ENCODE data around the gene EYS.
A peak's percentile ranks its signal among the peaks of the same experiment; 100 is the strongest.
"Not testable (repeated sequence)": the region's sequence is repeated elsewhere in the genome, so short reads cannot be mapped to it uniquely, and the experiment has no call there.

EYS gene

GRCh38 chr6:63897952-63898351 lies 1809.1 kb downstream of the EYS start:
- no peak for DNase-seq (ENCODE audit: low spot score)

GRCh38 chr6:63897459-63897858 lies 1809.6 kb downstream of the EYS start:
- DNase-seq (ENCODE audit: low spot score) = no peak

GRCh38 chr6:63888416-63888815 lies 1818.6 kb downstream of the EYS start:
- no peak for DNase-seq (ENCODE audit: low spot score)

- not testable (repeated sequence) for DNase-seq (ENCODE audit: low spot score)
Measured at GRCh38 chr6:63887804-63888203, 1819.2 kb downstream of the EYS start.

GRCh38 chr6:63887002-63887751 lies 1819.8 kb downstream of the EYS start:
- no peak for DNase-seq (ENCODE audit: low spot score)

GRCh38 chr6:63886341-63886740 lies 1820.7 kb downstream of the EYS start:
- no peak for DNase-seq (ENCODE audit: low spot score)

GRCh38 chr6:63883597-63883996 lies 1823.4 kb downstream of the EYS start:
- DNase-seq (ENCODE audit: low spot score) = no peak

- peak; percentile 33 for DNase-seq (ENCODE audit: low spot score)
Measured at GRCh38 chr6:63882208-63882607, 1824.8 kb downstream of the EYS start.

GRCh38 chr6:63881791-63882190 lies 1825.2 kb downstream of the EYS start:
- DNase-seq (ENCODE audit: low spot score) = no peak

- DNase-seq (ENCODE audit: low spot score) = no peak
Measured at GRCh38 chr6:63872233-63872632, 1834.8 kb downstream of the EYS start.

GRCh38 chr6:63868351-63868750 lies 1838.7 kb downstream of the EYS start:
- no peak for DNase-seq (ENCODE audit: low spot score)

- DNase-seq (ENCODE audit: low spot score) = no peak
Measured at GRCh38 chr6:63864671-63865318, 1842.2 kb downstream of the EYS start.

- DNase-seq (ENCODE audit: low spot score) = no peak
Measured at GRCh38 chr6:63864061-63864460, 1843.0 kb downstream of the EYS start.

GRCh38 chr6:63862486-63863198 lies 1844.4 kb downstream of the EYS start:
- no peak for DNase-seq (ENCODE audit: low spot score)

- DNase-seq (ENCODE audit: low spot score) = no peak
Measured at GRCh38 chr6:63859528-63859927, 1847.5 kb downstream of the EYS start.

- DNase-seq (ENCODE audit: low spot score) = no peak
Measured at GRCh38 chr6:63858691-63859090, 1848.3 kb downstream of the EYS start.

GRCh38 chr6:63856271-63856670 lies 1850.8 kb downstream of the EYS start:
- DNase-seq (ENCODE audit: low spot score) = no peak

GRCh38 chr6:63844287-63844686 lies 1862.7 kb downstream of the EYS start:
- DNase-seq (ENCODE audit: low spot score) = no peak

GRCh38 chr6:63839485-63839884 lies 1867.5 kb downstream of the EYS start:
- DNase-seq (ENCODE audit: low spot score) = peak; percentile 3

GRCh38 chr6:63828678-63829077 lies 1878.3 kb downstream of the EYS start:
- DNase-seq (ENCODE audit: low spot score) = not testable (repeated sequence)

GRCh38 chr6:63824722-63825121 lies 1882.3 kb downstream of the EYS start:
- DNase-seq (ENCODE audit: low spot score) = no peak

GRCh38 chr6:63821442-63821841 lies 1885.6 kb downstream of the EYS start:
- no peak for DNase-seq (ENCODE audit: low spot score)

- DNase-seq (ENCODE audit: low spot score) = no peak
Measured at GRCh38 chr6:63819831-63820230, 1887.2 kb downstream of the EYS start.
